ENCODE data around the gene QRFP. TPM values are rescaled to one million over a fixed set of nuclear protein-coding genes. Genes with fewer than 3 reads are reported as not detected.

The QRFP gene
- total and polyA plus RNA-seq, 8 donors = not detected

GRCh38 chr9:130882696-130883225, 13.9 kb downstream of the QRFP start:
- Histone ChIP-seq H3K4me1 (no peaks in the 10 kb centered on the region), H3K4me3 (no peak overlapping the region), H3K27ac (no peak overlapping the region), H3K27me3 (no peaks in the 10 kb centered on the region), H3K9me3 (no peaks in the 10 kb centered on the region), H3K36me3 (peaks cover 9 to 85% (median 41%) of the 10 kb centered on the region in 3 donors)
- no peak for ATAC-seq
- FAIRE-seq = no peak
- intact Hi-C loops (cut with DNase I) = no loop called here
- DNase-seq = no peak
- WGBS, 2 donors = 89 to 96% methylated on average over 15 of the region's 15 CpGs
- TF ChIP-seq, protein P1, sequence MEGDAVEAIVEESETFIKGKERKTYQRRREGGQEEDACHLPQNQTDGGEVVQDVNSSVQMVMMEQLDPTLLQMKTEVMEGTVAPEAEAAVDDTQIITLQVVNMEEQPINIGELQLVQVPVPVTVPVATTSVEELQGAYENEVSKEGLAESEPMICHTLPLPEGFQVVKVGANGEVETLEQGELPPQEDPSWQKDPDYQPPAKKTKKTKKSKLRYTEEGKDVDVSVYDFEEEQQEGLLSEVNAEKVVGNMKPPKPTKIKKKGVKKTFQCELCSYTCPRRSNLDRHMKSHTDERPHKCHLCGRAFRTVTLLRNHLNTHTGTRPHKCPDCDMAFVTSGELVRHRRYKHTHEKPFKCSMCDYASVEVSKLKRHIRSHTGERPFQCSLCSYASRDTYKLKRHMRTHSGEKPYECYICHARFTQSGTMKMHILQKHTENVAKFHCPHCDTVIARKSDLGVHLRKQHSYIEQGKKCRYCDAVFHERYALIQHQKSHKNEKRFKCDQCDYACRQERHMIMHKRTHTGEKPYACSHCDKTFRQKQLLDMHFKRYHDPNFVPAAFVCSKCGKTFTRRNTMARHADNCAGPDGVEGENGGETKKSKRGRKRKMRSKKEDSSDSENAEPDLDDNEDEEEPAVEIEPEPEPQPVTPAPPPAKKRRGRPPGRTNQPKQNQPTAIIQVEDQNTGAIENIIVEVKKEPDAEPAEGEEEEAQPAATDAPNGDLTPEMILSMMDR (IDR thresholded peaks at IDR 0.05) = no peak

DNA sequence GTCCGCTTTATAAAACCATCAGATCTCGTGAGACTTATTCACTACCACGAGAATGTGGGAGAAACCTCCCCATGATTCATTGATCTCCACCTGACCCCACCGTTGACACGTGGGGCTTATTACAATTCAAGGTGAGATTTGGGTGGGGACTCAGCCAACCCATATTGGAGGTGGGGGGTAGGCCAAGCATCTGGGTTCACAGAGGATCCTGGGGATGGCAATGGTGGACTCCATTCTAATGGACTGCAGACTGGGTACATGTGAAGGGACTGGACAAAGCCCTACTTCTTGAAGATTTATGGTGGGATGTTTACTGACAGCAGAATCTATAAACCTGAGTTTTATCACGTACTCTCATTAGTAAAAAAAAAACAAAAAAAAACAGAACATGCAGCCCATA, 15.1 kb downstream of the QRFP start:
- no peak overlapping the region for H3K27ac ChIP-seq
- H3K9me3 ChIP-seq = no peaks in the 10 kb centered on the region
- H3K4me3 ChIP-seq = no peak overlapping the region
- H3K27me3 ChIP-seq = no peaks in the 10 kb centered on the region
- peaks cover 9 to 75% (median 39%) of the 10 kb centered on the region in 3 donors for H3K36me3 ChIP-seq
- intact Hi-C loops (cut with DNase I) = no loop called here
- ATAC-seq (no peak), DNase-seq (no peak), FAIRE-seq (no peak)
- no peaks in the 10 kb centered on the region for H3K4me1 ChIP-seq
- TF ChIP-seq, protein P1 (IDR thresholded peaks at IDR 0.05) = no peak
- 91 to 94% methylated on average over 6 of the region's 6 CpGs for WGBS, 2 donors

- intact Hi-C loops (cut with DNase I) = no loop called here
- no peak for ATAC-seq
- Histone ChIP-seq H3K36me3 (peaks cover 5 to 69% (median 31%) of the 10 kb centered on the region in 3 donors), H3K27me3 (no peaks in the 10 kb centered on the region), H3K9me3 (no peaks in the 10 kb centered on the region), H3K27ac (no peak overlapping the region), H3K4me3 (no peak overlapping the region), H3K4me1 (no peaks in the 10 kb centered on the region)
- no peak for FAIRE-seq
- peak in 1 of 6 donors; percentile 41 for DNase-seq
- TF ChIP-seq, protein P1 (IDR thresholded peaks at IDR 0.05) = no peak
- WGBS, 2 donors = 94 to 96% methylated on average over 16 of the region's 16 CpGs
Measured at GRCh38 chr9:130880599-130881220, 15.9 kb downstream of the QRFP start.

- 93 to 95% methylated on average over 9 of the region's 9 CpGs for WGBS, 2 donors
- FAIRE-seq (no peak), DNase-seq (peak in 1 of 6 donors; percentile 11), ATAC-seq (no peak)
- Histone ChIP-seq H3K4me1 (no peaks in the 10 kb centered on the region), H3K27ac (no peak overlapping the region), H3K27me3 (no peaks in the 10 kb centered on the region), H3K4me3 (no peak overlapping the region), H3K36me3 (peaks cover 5 to 69% (median 24%) of the 10 kb centered on the region in 3 donors), H3K9me3 (no peaks in the 10 kb centered on the region)
- TF ChIP-seq, protein P1 (IDR thresholded peaks at IDR 0.05) = no peak
- intact Hi-C loops (cut with DNase I) = no loop called here
Measured at GRCh38 chr9:130879863-130880411, 16.7 kb downstream of the QRFP start.

- DNase-seq = no peak
- no peaks in the 10 kb centered on the region for H3K9me3 ChIP-seq
- TF ChIP-seq, protein P1 (IDR thresholded peaks at IDR 0.05) = no peak
- H3K4me3 ChIP-seq = no peak overlapping the region
- no peak overlapping the region for H3K27ac ChIP-seq
- peaks cover 0 to 59% (median 20%) of the 10 kb centered on the region in 3 donors for H3K36me3 ChIP-seq
- H3K27me3 ChIP-seq = no peaks in the 10 kb centered on the region
- FAIRE-seq = no peak
- no peak for ATAC-seq
- 90 to 91% methylated on average over 6 of the region's 6 CpGs for WGBS, 2 donors
- intact Hi-C loops (cut with DNase I) = no loop called here
- peaks cover 1% of the 10 kb centered on the region in 3 donors for H3K4me1 ChIP-seq
Measured at GRCh38 chr9:130878295-130878694, 18.3 kb downstream of the QRFP start.
